Smooth muscle cell (in vitro differentiated cells): ENCODE measurements around the gene PHF10. TPM values are rescaled to one million over a fixed set of nuclear protein-coding genes. Genes with fewer than 3 reads are reported as not detected.

Experiments used
- DNase-seq: peaks from one replicate; lab custom pipeline; 2025; ENCODE audit not compliant: unreplicated experiment; lab: John Stamatoyannopoulos, UW
- H2AFZ ChIP-seq: fragments of 200-600 bp; sonication (generic); 2 replicates; pipeline ENCODE4 v1.6.0; 2016; ENCODE audit warnings: antibody characterized with exemption, low read depth, mild to moderate bottlenecking
- H3F3A ChIP-seq: fragments of 200-600 bp; sonication (generic); 2 replicates; pipeline ENCODE4 v1.6.0; 2017; ENCODE audit warnings: antibody characterized with exemption, low read depth
- H3K27ac ChIP-seq: fragments of 200-600 bp; sonication (generic); 2 replicates; pipeline ENCODE4 v1.5.1; 2016; ENCODE audit warnings: low read depth, mild to moderate bottlenecking
- H3K27me3 ChIP-seq: fragments of 200-600 bp; sonication (generic); 2 replicates; pipeline ENCODE4 v1.6.1; 2016; ENCODE audit warnings: low read depth, mild to moderate bottlenecking
- H3K36me3 ChIP-seq: fragments of 200-600 bp; sonication (generic); 2 replicates; pipeline ENCODE4 v1.5.1; 2016; ENCODE audit warnings: low read depth
- H3K4me1 ChIP-seq: fragments of 200-600 bp; sonication (generic); 2 replicates; pipeline ENCODE4 v1.5.1; 2016; ENCODE audit warnings: low read depth
- H3K4me2 ChIP-seq: fragments of 200-600 bp; sonication (generic); 2 replicates; pipeline ENCODE4 v1.6.0; 2016; ENCODE audit warnings: mild to moderate bottlenecking
- H3K4me3 ChIP-seq: fragments of 200-600 bp; sonication (generic); 2 replicates; pipeline ENCODE4 v1.5.1; 2016; ENCODE audit warnings: mild to moderate bottlenecking
- H3K79me2 ChIP-seq: fragments of 200-600 bp; sonication (generic); 2 replicates; pipeline ENCODE4 v1.6.0; 2016; ENCODE audit warnings: low read depth, mild to moderate bottlenecking
- H3K9ac ChIP-seq: fragments of 200-600 bp; sonication (generic); 2 replicates; pipeline ENCODE4 v1.6.0; 2016; ENCODE audit warnings: low read depth
- H3K9me3 ChIP-seq: fragments of 200-600 bp; sonication (generic); replicated peaks from 2 replicates; pipeline ENCODE4 v1.5.1; 2016; ENCODE audit warnings: low read depth
- H4K20me1 ChIP-seq: fragments of 200-600 bp; sonication (generic); 2 replicates; pipeline ENCODE4 v1.6.0; 2016; ENCODE audit warnings: low read depth
- CTCF ChIP-seq: fragments of 200-600 bp; sonication (generic); IDR thresholded peaks from 2 replicates; pipeline ENCODE4 v1.5.1; 2017; ENCODE audit warnings: borderline replicate concordance, mild to moderate bottlenecking, antibody characterized with exemption; ENCODE audit not compliant: insufficient read depth, poor library complexity, severe bottlenecking
- WGBS: methylation state at CpG from one replicate; pipeline ENCODE4 v1.1.7; 2016; ENCODE audit warnings: low lambda C conversion rate; 5-methylcytosine and 5-hydroxymethylcytosine counted together
- polyA plus RNA-seq: library from polyadenylated mRNA; unstranded; fragments of >200 nt; fragmentation: Nextera tagmentation; extraction: Ambion mirVana; gene quantifications from 2 replicates; pipeline ENCODE4 v1.2.1, GENCODE V29; 2016
- total RNA-seq: library from RNA; depleted of rRNA; stranded (reverse); fragments of >200 nt; gene quantifications from 2 replicates; pipeline ENCODE4 v1.2.3, GENCODE V29; 2014

Gene PHF10
- total and polyA plus RNA-seq, 2 experiments from 2014 or later: 22.0 to 41.9 TPM

GRCh38 chr6:169741344-169741743, 17.0 kb upstream of the PHF10 start:
- H2AFZ ChIP-seq: no peak overlapping the region
- no peaks in the 10 kb centered on the region for H3F3A ChIP-seq
- peaks cover 3% of the 10 kb centered on the region for H3K9me3 ChIP-seq
- DNase-seq: no peak
- H3K9ac ChIP-seq: no peak overlapping the region
- no peaks in the 10 kb centered on the region for H4K20me1 ChIP-seq
- H3K4me2 ChIP-seq: no peak overlapping the region
- no peaks in the 10 kb centered on the region for H3K36me3 ChIP-seq
- H3K4me3 ChIP-seq: no peak overlapping the region
- no peaks in the 10 kb centered on the region for H3K79me2 ChIP-seq
- no peak overlapping the region for H3K27ac ChIP-seq
- no peaks in the 10 kb centered on the region for H3K4me1 ChIP-seq
- no peaks in the 10 kb centered on the region for H3K27me3 ChIP-seq
- no peak for TF ChIP-seq CTCF

DNA sequence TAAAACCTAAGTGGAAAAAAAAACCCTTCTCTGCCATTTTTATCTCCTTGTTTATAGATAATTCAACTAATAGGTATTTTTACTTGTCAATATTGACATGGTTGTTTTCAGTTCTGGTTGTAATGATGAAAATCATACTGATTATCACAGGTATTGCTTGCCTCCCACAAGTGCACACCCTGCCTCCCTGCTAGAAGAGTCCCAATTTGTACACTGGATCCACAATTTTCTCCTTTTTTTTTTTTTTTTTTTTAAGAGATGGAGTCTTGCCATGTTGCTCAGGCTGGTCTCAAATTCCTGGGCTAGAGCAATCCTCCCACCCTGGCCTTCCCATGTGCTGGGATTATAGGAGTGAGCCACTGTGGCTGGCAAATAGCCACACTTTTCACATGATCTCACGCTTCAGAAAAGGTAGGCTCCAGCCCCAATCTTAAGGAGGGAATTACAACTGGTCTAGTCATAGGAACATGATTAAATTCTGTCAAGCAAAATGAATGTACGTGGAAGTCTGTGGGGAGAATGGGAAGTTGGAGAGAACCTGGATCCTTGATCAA, 14.8 kb upstream of the PHF10 start:
- Histone ChIP-seq H3K9me3 (no peaks in the 10 kb centered on the region), H3K4me2 (no peak overlapping the region), H3K79me2 (no peaks in the 10 kb centered on the region), H3K27me3 (peaks cover 6% of the 10 kb centered on the region), H3K27ac (no peak overlapping the region), H3K36me3 (no peaks in the 10 kb centered on the region), H3K4me3 (no peak overlapping the region), H4K20me1 (no peaks in the 10 kb centered on the region), H3K4me1 (no peaks in the 10 kb centered on the region), H3K9ac (no peak overlapping the region), H3F3A (no peaks in the 10 kb centered on the region), H2AFZ (no peak overlapping the region)
- DNase-seq: no peak
- 89% methylated on average over 2 of the region's 2 CpGs for WGBS
- no peak for TF ChIP-seq CTCF

GRCh38 chr6:169738204-169738975, 14.1 kb upstream of the PHF10 start:
- TF ChIP-seq CTCF: no peak
- Histone ChIP-seq H3K27me3 (peaks cover 10% of the 10 kb centered on the region), H3F3A (no peaks in the 10 kb centered on the region), H3K4me1 (no peaks in the 10 kb centered on the region), H3K9me3 (no peaks in the 10 kb centered on the region), H3K36me3 (no peaks in the 10 kb centered on the region), H3K79me2 (no peaks in the 10 kb centered on the region), H3K4me3 (no peak overlapping the region), H3K9ac (no peak overlapping the region), H3K27ac (no peak overlapping the region), H4K20me1 (no peaks in the 10 kb centered on the region), H3K4me2 (no peak overlapping the region), H2AFZ (no peak overlapping the region)
- 82% methylated on average over 9 of the region's 9 CpGs for whole genome bisulfite sequencing
- no peak for DNase-seq

GRCh38 chr6:169729961-169730360, 5.7 kb upstream of the PHF10 start:
- Histone ChIP-seq H3K27me3 (peaks cover 6% of the 10 kb centered on the region), H2AFZ (no peak overlapping the region), H3K4me1 (peaks cover 6% of the 10 kb centered on the region), H3K4me2 (no peak overlapping the region), H3K79me2 (no peaks in the 10 kb centered on the region), H3F3A (no peaks in the 10 kb centered on the region), H3K27ac (no peak overlapping the region), H3K9me3 (no peaks in the 10 kb centered on the region), H4K20me1 (no peaks in the 10 kb centered on the region), H3K36me3 (no peaks in the 10 kb centered on the region), H3K9ac (no peak overlapping the region), H3K4me3 (no peak overlapping the region)
- TF ChIP-seq CTCF: no peak
- no peak for DNase-seq
